Stomach (tissue), 9 donors: ENCODE results near the gene RNF220. TPM values are rescaled to one million over a fixed set of nuclear protein-coding genes. Genes with fewer than 3 reads are reported as not detected.

Experiments
- DNase-seq, 2 donors: peaks; one replicate each; pipeline versions ENCODE4 v3.0.0 to v3.0.0-alpha.2; 2013 to 2019
- H3K27ac ChIP-seq, 5 donors: fragments of 200-600 bp in 4 of 5; sonication (generic) in 4 of 5; one replicate each; pipeline ENCODE4 v1.5.1; 2013 to 2019; ENCODE audit warnings: mild to moderate bottlenecking in 1 of 5, moderate library complexity in 1 of 5
- H3K27me3 ChIP-seq, 3 donors: fragments of 200-600 bp; sonication (generic); one replicate each; pipeline ENCODE4 v1.5.1; 2017 to 2019; ENCODE audit warnings: mixed run types in 1 of 3
- H3K36me3 ChIP-seq, 4 donors: fragments of 200-600 bp; sonication (generic); 1 replicate in 3 of 4; 2 replicates in 1 of 4; pipeline ENCODE4 v1.5.1; 2016 to 2019
- H3K4me1 ChIP-seq, 4 donors: fragments of 200-600 bp; sonication (generic); one replicate each; pipeline ENCODE4 v1.5.1; 2016 to 2019
- H3K4me3 ChIP-seq, 4 donors: fragments of 200-600 bp; sonication (generic) in 3 of 4; one replicate each; pipeline ENCODE4 v1.5.1; 2016 to 2019; ENCODE audit warnings: mild to moderate bottlenecking in 1 of 4
- H3K9me3 ChIP-seq, 4 donors: fragments of 200-600 bp; sonication (generic); one replicate each; pipeline ENCODE4 v1.5.1; 2016 to 2019
- EP300 ChIP-seq: sonication (generic); formaldehyde crosslinking; IDR thresholded peaks from one replicate; pipeline ENCODE4 v1.6.1; 2017; ENCODE audit warnings: antibody characterized with exemption
- POLR2A ChIP-seq, 4 donors: fragments of 450-650 bp; IDR thresholded peaks; one replicate each; pipeline ENCODE4 v1.6.1; 2016; ENCODE audit warnings: antibody characterized with exemption in 4 of 4, control low read depth in 2 of 4, mild to moderate bottlenecking in 1 of 4, moderate library complexity in 1 of 4
- POLR2AphosphoS5 ChIP-seq, 3 donors: sonication (generic); formaldehyde crosslinking; IDR thresholded peaks; one replicate each; pipeline ENCODE4 v1.6.1; 2016; ENCODE audit warnings: antibody characterized with exemption in 3 of 3
- WGBS, 5 donors: extraction: QIAGEN DNeasy Blood & Tissue Kit in 3 of 5; methylation state at CpG; one replicate each; pipeline versions ENCODE4 v1.1.5 to v1.1.7; 2013 to 2018; 5-methylcytosine and 5-hydroxymethylcytosine counted together
- intact Hi-C: fragments of 100-400 bp; cut with DNase I; formaldehyde crosslinking; loops from one replicate; pipeline ENCODE4 v1.15.1; 2023; ENCODE audit warnings: low total_unique reads
- polyA plus RNA-seq, 3 donors: library from polyadenylated mRNA; stranded (reverse); fragments of 200-250 nt; gene quantifications; one replicate each; pipeline ENCODE4 v1.2.3, GENCODE V29; 2013
- total RNA-seq, 5 donors: library from RNA; depleted of rRNA; stranded (reverse); fragments of >200 nt; gene quantifications; one replicate each; pipeline versions ENCODE4 v1.1.0 to v1.2.3, GENCODE V29; 2014 to 2016
- TF ChIP-seq, protein P1 (sequence below), 7 experiments: fragments of 450-650 bp in 4 of 7; fragments of 200-600 bp in 3 of 7; sonication (generic) in 3 of 7; IDR thresholded peaks; one replicate each; pipeline ENCODE4 v1.5.1; 2016 to 2019; ENCODE audit warnings: antibody characterized with exemption in 7 of 7, control low read depth in 2 of 7, mild to moderate bottlenecking in 1 of 7
- donor health status: healthy with polysubstance abuse.
- donor health status: Bipolar disorder and iron deficiency.
- donor health status: healthy.

Gene RNF220
- total and polyA plus RNA-seq, 8 donors, result 21.0 to 207 (median 47.2) TPM

DNA sequence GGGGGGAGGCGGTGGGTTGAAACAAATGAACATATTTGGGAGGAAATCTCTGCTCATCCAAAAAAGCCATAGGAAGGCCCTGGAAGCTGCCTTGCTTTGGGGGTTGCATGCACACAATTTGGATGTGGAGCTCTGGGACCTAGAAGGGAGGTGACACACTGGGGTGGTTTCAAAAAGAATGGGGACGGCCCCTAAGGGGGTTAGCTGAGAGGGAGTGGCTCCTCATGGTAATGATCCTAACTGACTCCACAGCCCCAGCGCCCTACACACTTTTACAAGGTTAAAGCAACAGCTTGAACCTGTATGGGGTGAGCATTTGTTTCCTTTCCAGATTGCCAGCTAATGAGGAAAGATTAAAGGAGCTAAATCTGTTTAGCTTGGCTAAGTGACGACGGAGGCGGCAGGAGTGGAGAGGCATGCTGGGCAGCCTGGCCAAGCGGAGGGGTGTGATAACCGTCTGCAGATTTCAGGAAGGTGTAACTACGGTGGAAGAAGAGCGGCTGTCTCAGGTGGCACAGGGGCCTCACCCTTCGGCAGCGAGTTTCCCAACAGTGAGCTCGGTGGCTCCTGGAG lies 107.3 kb downstream of the RNF220 start:
- no peaks in the 10 kb centered on the region for H3K36me3 ChIP-seq
- WGBS, 5 donors, result 31 to 58% (median 51%) methylated on average over 13 of the region's 13 CpGs
- DNase-seq, result peak; percentile 38 to 53
- H3K9me3 ChIP-seq, result no peaks in the 10 kb centered on the region
- H3K4me3 ChIP-seq, result no peak overlapping the region
- H3K4me1 ChIP-seq, result peaks cover 0 to 4% (median 0%) of the 10 kb centered on the region in 4 donors
- no peak for TF ChIP-seq POLR2A (IDR thresholded peaks at IDR 0.05)
- no peak for TF ChIP-seq POLR2AphosphoS5 (IDR thresholded peaks at IDR 0.05)
- TF ChIP-seq, protein P1, sequence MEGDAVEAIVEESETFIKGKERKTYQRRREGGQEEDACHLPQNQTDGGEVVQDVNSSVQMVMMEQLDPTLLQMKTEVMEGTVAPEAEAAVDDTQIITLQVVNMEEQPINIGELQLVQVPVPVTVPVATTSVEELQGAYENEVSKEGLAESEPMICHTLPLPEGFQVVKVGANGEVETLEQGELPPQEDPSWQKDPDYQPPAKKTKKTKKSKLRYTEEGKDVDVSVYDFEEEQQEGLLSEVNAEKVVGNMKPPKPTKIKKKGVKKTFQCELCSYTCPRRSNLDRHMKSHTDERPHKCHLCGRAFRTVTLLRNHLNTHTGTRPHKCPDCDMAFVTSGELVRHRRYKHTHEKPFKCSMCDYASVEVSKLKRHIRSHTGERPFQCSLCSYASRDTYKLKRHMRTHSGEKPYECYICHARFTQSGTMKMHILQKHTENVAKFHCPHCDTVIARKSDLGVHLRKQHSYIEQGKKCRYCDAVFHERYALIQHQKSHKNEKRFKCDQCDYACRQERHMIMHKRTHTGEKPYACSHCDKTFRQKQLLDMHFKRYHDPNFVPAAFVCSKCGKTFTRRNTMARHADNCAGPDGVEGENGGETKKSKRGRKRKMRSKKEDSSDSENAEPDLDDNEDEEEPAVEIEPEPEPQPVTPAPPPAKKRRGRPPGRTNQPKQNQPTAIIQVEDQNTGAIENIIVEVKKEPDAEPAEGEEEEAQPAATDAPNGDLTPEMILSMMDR (IDR thresholded peaks at IDR 0.05), result no peak
- no peak for TF ChIP-seq EP300
- H3K27ac ChIP-seq, result no peak overlapping the region
- peaks cover 0 to 30% (median 9%) of the 10 kb centered on the region in 3 donors for H3K27me3 ChIP-seq
- intact Hi-C loops, result no loop called here

GRCh38 chr1:44513111-44513510 lies 108.1 kb downstream of the RNF220 start:
- no peaks in the 10 kb centered on the region for H3K9me3 ChIP-seq
- H3K27me3 ChIP-seq, result peaks cover 0 to 23% (median 2%) of the 10 kb centered on the region in 3 donors
- H3K36me3 ChIP-seq, result no peaks in the 10 kb centered on the region
- no peak overlapping the region for H3K27ac ChIP-seq
- TF ChIP-seq, protein P1 (IDR thresholded peaks at IDR 0.05), result no peak
- no peak for TF ChIP-seq POLR2A (IDR thresholded peaks at IDR 0.05)
- TF ChIP-seq EP300, result no peak
- no peak for TF ChIP-seq POLR2AphosphoS5 (IDR thresholded peaks at IDR 0.05)
- no peak for DNase-seq
- H3K4me3 ChIP-seq, result no peak overlapping the region
- peaks cover 0 to 4% (median 0%) of the 10 kb centered on the region in 4 donors for H3K4me1 ChIP-seq
- 92 to 95% (median 93%) methylated on average over 4 to 5 of the region's 5 CpGs for WGBS, 5 donors
- intact Hi-C loops, result no loop called here

DNA sequence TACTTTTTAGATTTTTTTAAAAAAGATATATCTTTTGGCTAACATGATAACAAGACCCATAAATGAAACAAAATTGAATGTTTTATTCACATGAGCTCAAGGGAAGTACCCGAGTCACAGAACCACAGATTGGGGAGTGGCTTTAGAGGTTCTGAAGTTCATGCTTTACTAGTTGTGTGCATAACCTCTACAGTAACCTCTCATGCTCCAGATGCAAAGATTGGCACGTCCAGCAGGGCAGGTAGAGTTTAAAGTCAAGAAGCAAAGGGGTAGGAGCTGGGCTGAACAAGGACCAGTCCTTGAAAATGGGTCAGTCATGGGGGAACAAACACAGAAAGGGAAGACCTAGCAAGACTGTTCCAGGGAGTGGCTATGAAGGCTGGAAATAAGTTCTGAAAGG lies 109.6 kb downstream of the RNF220 start:
- H3K27me3 ChIP-seq, result peaks cover 0 to 11% (median 0%) of the 10 kb centered on the region in 3 donors
- H3K9me3 ChIP-seq, result no peaks in the 10 kb centered on the region
- no peak overlapping the region for H3K27ac ChIP-seq
- intact Hi-C loops, result no loop called here
- DNase-seq, result no peak
- no peaks in the 10 kb centered on the region for H3K36me3 ChIP-seq
- WGBS, 5 donors, result 21 to 55% (median 38%) methylated on average over 2 of the region's 2 CpGs
- TF ChIP-seq, protein P1 (IDR thresholded peaks at IDR 0.05), result no peak
- no peak for TF ChIP-seq POLR2AphosphoS5 (IDR thresholded peaks at IDR 0.05)
- TF ChIP-seq POLR2A (IDR thresholded peaks at IDR 0.05), result no peak
- no peak for TF ChIP-seq EP300
- H3K4me3 ChIP-seq, result no peak overlapping the region
- H3K4me1 ChIP-seq, result peaks cover 0 to 4% (median 0%) of the 10 kb centered on the region in 4 donors

DNA sequence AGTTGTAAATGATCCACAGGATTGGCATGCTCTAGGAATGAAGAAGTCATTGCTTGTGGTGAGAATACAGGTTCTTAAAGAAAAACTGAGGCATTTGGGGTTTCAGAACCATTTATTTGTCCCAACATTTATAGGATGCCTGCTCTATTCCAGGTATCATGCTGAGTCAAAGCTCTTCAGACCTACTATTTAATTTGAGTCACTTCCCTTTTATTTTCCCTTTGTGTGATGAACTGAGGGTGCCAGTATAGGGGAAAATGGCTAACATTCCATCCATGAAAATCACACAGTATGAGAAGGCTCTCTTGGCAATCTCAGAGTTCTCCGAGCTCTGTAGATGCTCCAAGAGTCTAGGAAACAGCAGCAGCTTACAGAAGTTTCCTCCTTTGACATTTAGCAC lies 110.4 kb downstream of the RNF220 start:
- Histone ChIP-seq H3K27me3 (peaks cover 0 to 11% (median 0%) of the 10 kb centered on the region in 3 donors), H3K4me1 (peaks cover 0 to 4% (median 0%) of the 10 kb centered on the region in 4 donors), H3K9me3 (no peaks in the 10 kb centered on the region), H3K4me3 (no peak overlapping the region), H3K36me3 (no peaks in the 10 kb centered on the region), H3K27ac (no peak overlapping the region)
- no peak for DNase-seq
- intact Hi-C loops, result no loop called here
- 86 to 98% (median 89%) methylated on average over 1 of the region's 1 CpG for WGBS, 5 donors
- TF ChIP-seq POLR2A (IDR thresholded peaks at IDR 0.05) (no peak), EP300 (no peak)
- TF ChIP-seq, protein P1 (IDR thresholded peaks at IDR 0.05), result no peak
